H1 (cell line): ENCODE measurements around the gene CREB3L1.

Source experiments
- CTCF ChIP-seq, 3 experiments: IDR thresholded peaks; 1 replicate in 2 of 3; 2 replicates in 1 of 3; pipeline versions ENCODE4 v1.5.1 to v1.6.1; 2011; ENCODE audit warnings: low read length in 3 of 3, mild to moderate bottlenecking in 3 of 3, inconsistent platforms in 2 of 3, low read depth in 1 of 3, moderate library complexity in 1 of 3; ENCODE audit not compliant: insufficient read depth in 1 of 3; ENCODE audit errors: control extremely low read depth in 1 of 3
- POLR2A ChIP-seq, 2 experiments: IDR thresholded peaks; 1 replicate in 1 of 2; 2 replicates in 1 of 2; pipeline ENCODE4 v1.6.1; 2011; ENCODE audit warnings: low read depth in 2 of 2, low read length in 2 of 2, mild to moderate bottlenecking in 2 of 2; ENCODE audit errors: control extremely low read depth in 1 of 2
- TBP ChIP-seq: IDR thresholded peaks from 2 replicates; pipeline ENCODE4 v1.6.1; 2011; ENCODE audit warnings: low read depth, low read length, improper control_type of control experiment

DNA sequence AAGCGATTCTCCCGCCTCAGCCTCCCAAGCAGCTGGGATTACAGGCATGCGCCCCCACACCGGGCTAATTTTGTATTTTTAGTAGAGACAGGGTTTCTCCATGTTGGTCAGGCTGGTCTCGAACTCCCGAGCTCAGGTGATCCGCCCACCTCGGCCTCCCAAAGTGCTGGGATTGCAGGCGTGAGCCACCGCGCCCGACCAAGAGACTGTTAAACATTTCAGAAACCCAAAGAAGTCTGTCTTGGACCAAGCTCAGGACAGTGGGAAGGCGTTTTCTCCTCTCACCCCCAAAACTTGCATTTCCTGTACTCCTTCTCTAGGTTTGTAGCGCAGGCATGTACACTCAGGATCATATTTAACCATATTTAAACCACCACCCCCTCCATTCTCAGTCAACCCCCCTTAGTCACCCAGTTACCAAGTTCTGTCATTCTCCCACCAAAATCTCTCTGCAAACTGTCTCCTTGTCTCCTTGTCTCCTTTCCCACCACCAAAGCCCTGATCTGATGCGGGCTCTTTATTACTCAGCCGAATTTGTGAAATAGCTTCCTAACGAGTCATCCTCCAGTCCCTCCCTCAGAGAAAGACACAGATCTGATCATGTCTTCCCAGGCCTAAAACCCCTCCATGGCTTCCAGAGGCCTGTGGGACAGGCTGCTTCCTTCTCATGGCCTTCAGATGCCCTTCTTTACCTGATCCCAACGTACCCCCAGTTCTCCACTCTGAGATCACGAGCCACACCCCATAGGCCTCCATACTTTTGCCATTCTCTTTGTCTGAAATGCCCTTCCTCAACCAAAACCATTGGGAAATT, 29.0 kb upstream of the CREB3L1 start:
- TF ChIP-seq POLR2A (IDR thresholded peaks at IDR 0.05; ENCODE audit: control extremely low read depth in 1 of 2, low read depth in 2 of 2, low read length in 2 of 2) (no peak), CTCF (IDR thresholded peaks at IDR 0.05; ENCODE audit: control extremely low read depth in 1 of 3, insufficient read depth in 1 of 3, low read depth in 1 of 3, low read length in 3 of 3) (no peak), TBP (no peak)
